HT1080 (cell line): ENCODE data around the gene POTEC. TPM values are rescaled to one million over a fixed set of nuclear protein-coding genes. Genes with fewer than 3 reads are reported as not detected.

ENCODE experiments used
- small RNA-seq: library from RNA; depleted of rRNA; stranded (forward); fragments of <200 nt; gene quantifications from one replicate; pipeline ENCODE3, GENCODE V24; 2014
- total RNA-seq: library from RNA; depleted of rRNA; stranded (reverse); fragments of >200 nt; shearing (Covaris generic); gene quantifications from 2 replicates; pipeline ENCODE4 v1.2.3, GENCODE V29; 2014; rRNA removed

Gene POTEC
- total RNA-seq, 1 experiment from 2014 or later, result 0.24 TPM

Small RNAs within 50 kb of the gene (small RNA-seq; reads per million reads assigned to genes)
- not detected for gene RNU6-1021P

Other genes starting within 250 kb of the POTEC start
- not detected in 2 replicates for gene ANKRD30B, start 204.6 kb upstream of the POTEC start, total RNA-seq